H9 (cell line): ENCODE results near the gene NDE1. TPM values are rescaled to one million over a fixed set of nuclear protein-coding genes. Genes with fewer than 3 reads are reported as not detected.

Experiments used
- DNase-seq: peaks from one replicate; pipeline ENCODE4 v3.0.0-alpha.2; 2017
- H2AFZ ChIP-seq: one replicate; pipeline ENCODE4 v1.6.1; 2013; ENCODE audit warnings: mild to moderate bottlenecking, low read length, control low read depth, moderate library complexity
- H2AK5ac ChIP-seq: 2 replicates; pipeline ENCODE4 v1.6.1; 2013; ENCODE audit warnings: low read length, control low read depth, mixed read lengths; ENCODE audit not compliant: insufficient read length
- H2BK120ac ChIP-seq: one replicate; pipeline ENCODE4 v1.6.1; 2013; ENCODE audit warnings: low read depth, mild to moderate bottlenecking, low read length, control low read depth, inconsistent platforms; ENCODE audit not compliant: poor library complexity, severe bottlenecking
- H2BK12ac ChIP-seq: 2 replicates; pipeline ENCODE4 v1.6.1; 2013; ENCODE audit warnings: low read length, control low read depth, mixed read lengths, low read depth; ENCODE audit not compliant: insufficient read length
- H2BK15ac ChIP-seq: 2 replicates; pipeline ENCODE4 v1.6.1; 2013; ENCODE audit warnings: low read depth, low read length, control low read depth
- H2BK20ac ChIP-seq: one replicate; pipeline ENCODE4 v1.6.1; 2013; ENCODE audit warnings: low read depth, mild to moderate bottlenecking, low read length, control low read depth, inconsistent platforms; ENCODE audit not compliant: poor library complexity, severe bottlenecking
- H2BK5ac ChIP-seq: 2 replicates; pipeline ENCODE4 v1.6.1; 2013; ENCODE audit warnings: low read length, control low read depth, mixed read lengths; ENCODE audit not compliant: insufficient read length
- H3K14ac ChIP-seq: 2 replicates; pipeline ENCODE4 v1.6.1; 2013; ENCODE audit warnings: low read length, control low read depth; ENCODE audit not compliant: insufficient read depth
- H3K18ac ChIP-seq: 2 replicates; pipeline ENCODE4 v1.6.1; 2013; ENCODE audit warnings: low read depth, mild to moderate bottlenecking, mixed read lengths, low read length, control low read depth; ENCODE audit not compliant: insufficient read length
- H3K23ac ChIP-seq: 2 replicates; pipeline ENCODE4 v1.6.1; 2013; ENCODE audit warnings: low read length, control low read depth, mixed read lengths, low read depth; ENCODE audit not compliant: insufficient read length
- H3K23me2 ChIP-seq: 2 replicates; pipeline ENCODE4 v1.6.1; 2013; ENCODE audit warnings: low read depth, mild to moderate bottlenecking, mixed read lengths, low read length, control low read depth; ENCODE audit not compliant: insufficient read length, poor library complexity, severe bottlenecking
- H3K27ac ChIP-seq: 2 replicates; pipeline ENCODE4 v1.5.1; 2013; ENCODE audit warnings: low read length, control low read depth, mixed read lengths, low read depth; ENCODE audit not compliant: insufficient read length
- H3K27me3 ChIP-seq: 2 replicates; pipeline ENCODE4 v1.6.1; 2013; ENCODE audit warnings: low read length, control low read depth, inconsistent platforms; ENCODE audit not compliant: insufficient read depth
- H3K4ac ChIP-seq: 2 replicates; pipeline ENCODE4 v1.6.1; 2013; ENCODE audit warnings: low read depth, mild to moderate bottlenecking, control low read depth, inconsistent platforms, low read length, moderate library complexity
- H3K4me1 ChIP-seq: 2 replicates; pipeline ENCODE4 v1.6.1; 2013; ENCODE audit warnings: low read length, control low read depth, inconsistent platforms; ENCODE audit not compliant: insufficient read depth
- H3K4me2 ChIP-seq: 2 replicates; pipeline ENCODE4 v1.6.1; 2013; ENCODE audit warnings: low read length, control low read depth, mixed read lengths; ENCODE audit not compliant: insufficient read length, insufficient read depth
- H3K56ac ChIP-seq: 2 replicates; pipeline ENCODE4 v1.6.1; 2013; ENCODE audit warnings: low read depth, mild to moderate bottlenecking, mixed read lengths, low read length, control low read depth; ENCODE audit not compliant: insufficient read length
- H3K79me1 ChIP-seq: 2 replicates; pipeline ENCODE4 v1.6.1; 2013; ENCODE audit warnings: low read depth, mild to moderate bottlenecking, moderate library complexity, low read length, control low read depth, inconsistent platforms; ENCODE audit not compliant: insufficient read depth, poor library complexity, severe bottlenecking
- H3K79me2 ChIP-seq: 2 replicates; pipeline ENCODE4 v1.6.1; 2013; ENCODE audit warnings: low read length, control low read depth, inconsistent platforms; ENCODE audit not compliant: insufficient read depth
- H3K9ac ChIP-seq: 2 replicates; pipeline ENCODE4 v1.6.1; 2013; ENCODE audit warnings: low read length, control low read depth, mixed read lengths; ENCODE audit not compliant: insufficient read length; ENCODE audit errors: extremely low read depth
- H3K9me3 ChIP-seq: one replicate; pipeline ENCODE4 v1.6.1; 2013; ENCODE audit warnings: low read depth, low read length, inconsistent platforms; ENCODE audit not compliant: control insufficient read depth
- H3T11ph ChIP-seq: one replicate; pipeline ENCODE4 v1.6.1; 2013; ENCODE audit warnings: mild to moderate bottlenecking, low read length, control low read depth, inconsistent platforms
- H4K20me1 ChIP-seq: one replicate; pipeline ENCODE4 v1.6.1; 2013; ENCODE audit not compliant: control insufficient read depth, insufficient read length, insufficient read depth
- H4K5ac ChIP-seq: 2 replicates; pipeline ENCODE4 v1.6.1; 2013; ENCODE audit warnings: low read depth, mild to moderate bottlenecking, mixed read lengths, low read length, control low read depth; ENCODE audit not compliant: insufficient read length
- H4K8ac ChIP-seq: replicated peaks from 2 replicates; pipeline ENCODE4 v1.6.1; 2013; ENCODE audit warnings: low read length, control low read depth, mixed read lengths, low read depth; ENCODE audit not compliant: insufficient read length
- H4K91ac ChIP-seq: 2 replicates; pipeline ENCODE4 v1.6.1; 2013; ENCODE audit warnings: low read depth, mild to moderate bottlenecking, moderate library complexity, mixed read lengths, low read length, control low read depth; ENCODE audit not compliant: insufficient read length
- H3K27ac Mint-ChIP-seq, 3 experiments: 2 replicates in 2 of 3; 3 replicates in 1 of 3; pipeline ENCODE4 v1.8.0; 2020 to 2021; ENCODE audit warnings: mixed read lengths in 3 of 3, mild to moderate bottlenecking in 1 of 3, moderate library complexity in 1 of 3
- H3K27me3 Mint-ChIP-seq: 2 replicates; pipeline ENCODE4 v1.8.0; 2021; ENCODE audit warnings: low read depth, mild to moderate bottlenecking, moderate library complexity, mixed read lengths
- H3K36me3 Mint-ChIP-seq, 3 experiments: 2 replicates in 2 of 3; 3 replicates in 1 of 3; pipeline ENCODE4 v1.8.0; 2020 to 2021; ENCODE audit warnings: low read depth in 3 of 3, mixed read lengths in 3 of 3; ENCODE audit not compliant: insufficient read depth in 1 of 3
- H3K4me1 Mint-ChIP-seq, 2 experiments: 2 replicates each; pipeline ENCODE4 v1.8.0; 2020; ENCODE audit warnings: mixed read lengths in 2 of 2
- H3K4me3 Mint-ChIP-seq, 2 experiments: 2 replicates in 1 of 2; 3 replicates in 1 of 2; pipeline ENCODE4 v1.8.0; 2020 to 2021; ENCODE audit warnings: mild to moderate bottlenecking in 2 of 2, mixed read lengths in 2 of 2, moderate library complexity in 1 of 2
- H3K9me3 Mint-ChIP-seq, 2 experiments: 2 replicates in 1 of 2; 3 replicates in 1 of 2; pipeline ENCODE4 v1.8.0; 2020; ENCODE audit warnings: mild to moderate bottlenecking in 2 of 2, mixed read lengths in 2 of 2, moderate library complexity in 1 of 2
- CTCF ChIP-seq: fragments of 200-600 bp; sonication (generic); conservative IDR thresholded peaks from 3 replicates; pipeline ENCODE4 v1.8.0; 2021; ENCODE audit warnings: antibody characterized with exemption, mild to moderate bottlenecking
- WGBS: extraction: QIAGEN DNeasy Blood & Tissue Kit; methylation state at CpG from one replicate; pipeline ENCODE4 v1.1.7; 2013; ENCODE audit warnings: missing lambda C conversion rate, low lambda C conversion rate, mixed read lengths; ENCODE audit not compliant: insufficient read length; ENCODE audit errors: extremely low coverage; 5-methylcytosine and 5-hydroxymethylcytosine counted together
- total RNA-seq: library from RNA; stranded (reverse); gene quantifications from 2 replicates; pipeline ENCODE4 v1.2.1, GENCODE V29; 2021

NDE1 gene
- total RNA-seq, 1 experiment from 2014 or later, result 49.6 TPM

GRCh38 chr16:15765116-15765515 is 115.1 kb downstream of the NDE1 start:
- no peaks in the 10 kb centered on the region for H3K23me2 ChIP-seq
- WGBS, result 100% methylated on average over 4 of the region's 4 CpGs
- no peaks in the 10 kb centered on the region for H3K27me3 ChIP-seq
- H3K14ac ChIP-seq, result no peak overlapping the region
- no peak overlapping the region for H3K18ac ChIP-seq
- no peak overlapping the region for H2BK12ac ChIP-seq
- peaks cover 10 to 12% of the 10 kb centered on the region in 2 experiments for H3K4me1 Mint-ChIP-seq
- no peak for TF ChIP-seq CTCF
- H3K79me1 ChIP-seq, result no peaks in the 10 kb centered on the region
- no peak overlapping the region for H2BK120ac ChIP-seq
- H3K56ac ChIP-seq, result no peak overlapping the region
- H3K9me3 Mint-ChIP-seq, result no peaks in the 10 kb centered on the region
- H4K91ac ChIP-seq, result no peak overlapping the region
- DNase-seq, result no peak
- H3K79me2 ChIP-seq, result no peaks in the 10 kb centered on the region
- H4K20me1 ChIP-seq, result no peaks in the 10 kb centered on the region
- H3K27me3 Mint-ChIP-seq, result no peaks in the 10 kb centered on the region; the same call in 1 of the 2 replicates
- H3K4me1 ChIP-seq, result no peaks in the 10 kb centered on the region
- no peak overlapping the region for H2AK5ac ChIP-seq
- H3K27ac Mint-ChIP-seq, result no peak overlapping the region
- no peak overlapping the region for H3T11ph ChIP-seq
- H2BK20ac ChIP-seq, result no peak overlapping the region
- no peak overlapping the region; a peak in 1 of 5 replicates for H3K4me3 Mint-ChIP-seq
- H4K8ac ChIP-seq, result no peak overlapping the region
- H3K4me2 ChIP-seq, result no peak overlapping the region
- H2BK15ac ChIP-seq, result no peak overlapping the region
- H2AFZ ChIP-seq, result no peak overlapping the region
- H4K5ac ChIP-seq, result no peak overlapping the region
- no peaks in the 10 kb centered on the region for H3K36me3 Mint-ChIP-seq
- H3K23ac ChIP-seq, result no peak overlapping the region
- H3K9me3 ChIP-seq, result no peaks in the 10 kb centered on the region
- H3K27ac ChIP-seq, result no peak overlapping the region
- no peak overlapping the region for H3K4ac ChIP-seq
- H2BK5ac ChIP-seq, result no peak overlapping the region
- H3K9ac ChIP-seq, result no peak overlapping the region
